ENCODE measurements around the gene AGO3. TPM values are rescaled to one million over a fixed set of nuclear protein-coding genes. Genes with fewer than 3 reads are reported as not detected.
"Not testable (repeated sequence)": the region's sequence is repeated elsewhere in the genome, so short reads cannot be mapped to it uniquely, and the experiment has no call there.

AGO3 gene
- total RNA-seq, 1 donor = 16.8 TPM

DNA sequence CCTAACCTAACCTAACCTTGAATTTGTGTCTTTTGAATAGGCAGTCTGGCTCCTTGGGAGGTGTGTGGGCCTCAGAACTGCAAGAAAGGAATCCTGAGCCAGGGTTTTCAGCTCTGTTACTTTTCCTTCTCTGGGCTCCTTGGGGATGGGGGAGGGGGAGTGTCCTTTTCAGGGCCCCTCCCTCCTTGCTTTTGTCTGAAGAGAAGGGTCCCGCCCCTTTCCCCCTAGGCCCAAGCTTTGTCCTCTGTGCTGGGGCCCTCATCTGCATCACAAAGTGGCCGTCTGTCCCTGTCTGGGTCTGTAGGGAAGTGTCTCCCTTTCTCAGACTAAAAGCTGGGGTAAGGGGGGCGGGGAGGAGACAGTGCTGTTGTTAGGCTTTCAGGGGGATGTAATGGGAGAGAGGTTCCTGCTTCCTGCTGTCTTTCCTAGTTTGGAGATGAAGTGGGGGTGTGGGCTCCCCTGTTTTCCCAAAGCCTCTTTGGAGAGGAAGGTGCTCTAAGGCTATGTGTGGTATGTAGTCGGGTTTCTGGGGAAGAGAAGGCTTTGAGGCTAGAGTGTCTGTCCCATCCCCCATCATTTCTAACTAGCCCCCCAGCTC is 44.8 kb upstream of the AGO3 start:
- TF ChIP-seq, protein P1, sequence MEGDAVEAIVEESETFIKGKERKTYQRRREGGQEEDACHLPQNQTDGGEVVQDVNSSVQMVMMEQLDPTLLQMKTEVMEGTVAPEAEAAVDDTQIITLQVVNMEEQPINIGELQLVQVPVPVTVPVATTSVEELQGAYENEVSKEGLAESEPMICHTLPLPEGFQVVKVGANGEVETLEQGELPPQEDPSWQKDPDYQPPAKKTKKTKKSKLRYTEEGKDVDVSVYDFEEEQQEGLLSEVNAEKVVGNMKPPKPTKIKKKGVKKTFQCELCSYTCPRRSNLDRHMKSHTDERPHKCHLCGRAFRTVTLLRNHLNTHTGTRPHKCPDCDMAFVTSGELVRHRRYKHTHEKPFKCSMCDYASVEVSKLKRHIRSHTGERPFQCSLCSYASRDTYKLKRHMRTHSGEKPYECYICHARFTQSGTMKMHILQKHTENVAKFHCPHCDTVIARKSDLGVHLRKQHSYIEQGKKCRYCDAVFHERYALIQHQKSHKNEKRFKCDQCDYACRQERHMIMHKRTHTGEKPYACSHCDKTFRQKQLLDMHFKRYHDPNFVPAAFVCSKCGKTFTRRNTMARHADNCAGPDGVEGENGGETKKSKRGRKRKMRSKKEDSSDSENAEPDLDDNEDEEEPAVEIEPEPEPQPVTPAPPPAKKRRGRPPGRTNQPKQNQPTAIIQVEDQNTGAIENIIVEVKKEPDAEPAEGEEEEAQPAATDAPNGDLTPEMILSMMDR (IDR thresholded peaks at IDR 0.05; ENCODE audit: insufficient read depth, low read depth, low read length) = no peak
- no peak overlapping the region for H3K4me3 ChIP-seq (ENCODE audit: low read depth, low read length)
- DNase-seq (ENCODE audit: low read depth) = no peak

DNA sequence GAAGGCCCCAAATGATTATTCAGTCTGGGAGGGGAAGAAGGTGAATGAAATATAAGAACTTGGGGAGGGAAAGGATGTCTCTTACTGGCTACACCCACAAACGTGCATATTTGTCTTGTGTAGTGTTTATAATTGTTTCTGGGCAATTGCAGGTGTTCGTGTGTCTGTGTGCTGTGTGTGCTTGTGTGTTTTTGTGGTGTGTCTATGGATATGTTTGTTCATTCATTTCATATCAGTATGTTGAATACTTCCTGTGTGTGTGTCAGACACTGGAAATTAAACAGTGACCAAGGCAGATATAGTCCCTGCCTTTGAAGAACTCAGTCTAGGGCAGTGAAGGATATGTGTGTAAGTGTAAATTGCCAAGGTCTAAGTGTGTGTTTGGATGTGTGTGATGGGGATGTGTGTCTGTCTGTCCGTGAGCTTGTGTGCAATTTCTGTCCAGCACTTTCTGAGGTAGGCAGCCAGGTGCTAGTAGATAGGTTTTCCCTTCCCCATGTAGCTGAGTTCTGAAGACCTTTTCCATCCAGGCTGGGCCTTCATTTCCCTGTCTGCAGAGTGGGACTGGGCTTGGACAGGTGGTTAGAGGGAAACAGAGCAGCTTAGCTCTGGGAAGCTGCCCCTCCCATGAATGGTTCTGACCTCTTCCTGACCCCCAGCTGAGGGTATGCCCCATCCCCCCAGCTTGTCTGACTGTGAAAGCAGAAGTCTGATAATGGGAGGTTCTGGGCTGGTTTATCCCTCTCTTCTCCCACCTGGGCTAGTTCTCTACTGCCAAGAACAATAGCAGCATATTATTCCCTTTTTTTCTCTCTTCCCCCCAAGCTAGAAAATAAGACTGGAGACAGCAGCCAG is 44.1 kb upstream of the AGO3 start:
- H3K4me3 ChIP-seq (ENCODE audit: low read depth, low read length) = no peak overlapping the region
- TF ChIP-seq, protein P1 (IDR thresholded peaks at IDR 0.05; ENCODE audit: insufficient read depth, low read depth, low read length) = no peak
- DNase-seq (ENCODE audit: low read depth) = no peak

DNA sequence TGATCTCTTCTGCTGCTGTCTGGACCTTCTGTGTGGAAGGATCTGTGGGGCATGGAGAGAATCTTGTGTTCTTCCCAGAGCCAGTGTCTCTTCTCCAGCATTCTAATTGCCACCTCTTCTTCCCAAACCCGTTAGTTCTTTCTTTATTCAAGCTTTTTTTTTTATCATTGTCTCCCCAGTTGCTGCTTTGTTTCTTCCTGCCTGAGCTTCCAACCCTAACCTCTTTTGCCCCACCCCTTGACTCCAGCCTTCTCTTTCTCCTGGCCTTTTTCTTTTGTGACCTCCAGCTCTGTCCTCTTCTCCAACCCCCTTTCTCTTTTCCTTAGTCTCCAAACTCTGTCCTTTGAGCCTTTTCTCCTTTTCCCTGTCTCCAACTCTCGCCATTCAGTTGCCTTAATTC is 43.4 kb upstream of the AGO3 start:
- TF ChIP-seq, protein P1 (IDR thresholded peaks at IDR 0.05; ENCODE audit: insufficient read depth, low read depth, low read length) = no peak
- no peak overlapping the region for H3K4me3 ChIP-seq (ENCODE audit: low read depth, low read length)
- DNase-seq (ENCODE audit: low read depth) = no peak

DNA sequence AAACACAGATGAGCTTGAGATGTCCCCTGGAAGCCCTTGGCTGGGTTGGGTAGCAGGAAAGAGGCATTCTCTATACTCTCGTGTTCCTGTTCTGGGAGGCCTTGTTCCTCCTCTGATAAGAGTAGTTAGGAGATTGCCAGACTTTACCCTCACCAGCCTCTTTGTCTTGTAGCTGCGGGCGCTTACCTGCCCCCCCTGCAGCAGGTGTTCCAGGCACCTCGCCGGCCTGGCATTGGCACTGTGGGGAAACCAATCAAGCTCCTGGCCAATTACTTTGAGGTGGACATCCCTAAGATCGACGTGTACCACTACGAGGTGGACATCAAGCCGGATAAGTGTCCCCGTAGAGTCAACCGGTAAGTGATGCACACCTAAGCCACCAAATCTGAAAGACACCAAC is 42.6 kb upstream of the AGO3 start:
- H3K4me3 ChIP-seq (ENCODE audit: low read depth, low read length) = no peak overlapping the region
- DNase-seq (ENCODE audit: low read depth) = no peak
- TF ChIP-seq, protein P1 (IDR thresholded peaks at IDR 0.05; ENCODE audit: insufficient read depth, low read depth, low read length) = no peak

DNA sequence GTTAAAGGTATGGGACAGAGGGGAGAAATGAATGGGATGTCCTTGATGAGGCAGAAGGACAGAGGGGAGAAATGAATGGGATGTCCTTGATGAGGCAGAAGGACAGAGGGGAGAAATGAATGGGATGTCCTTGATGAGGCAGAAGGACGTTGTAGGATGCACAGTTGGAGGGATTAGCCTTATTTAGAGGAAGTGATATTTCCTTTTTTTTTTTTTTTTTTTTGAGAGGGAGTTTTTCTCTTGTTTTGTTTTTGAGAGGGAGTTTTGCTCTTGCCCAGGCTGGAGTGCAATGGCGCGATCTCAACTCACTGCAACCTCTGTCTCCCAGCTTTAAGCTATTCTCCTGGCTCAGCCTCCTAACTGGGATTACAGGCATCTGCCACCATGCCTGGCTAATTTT is 41.9 kb upstream of the AGO3 start:
- not testable (repeated sequence) for H3K4me3 ChIP-seq (ENCODE audit: low read depth, low read length); DNase-seq (ENCODE audit: low read depth)

DNA sequence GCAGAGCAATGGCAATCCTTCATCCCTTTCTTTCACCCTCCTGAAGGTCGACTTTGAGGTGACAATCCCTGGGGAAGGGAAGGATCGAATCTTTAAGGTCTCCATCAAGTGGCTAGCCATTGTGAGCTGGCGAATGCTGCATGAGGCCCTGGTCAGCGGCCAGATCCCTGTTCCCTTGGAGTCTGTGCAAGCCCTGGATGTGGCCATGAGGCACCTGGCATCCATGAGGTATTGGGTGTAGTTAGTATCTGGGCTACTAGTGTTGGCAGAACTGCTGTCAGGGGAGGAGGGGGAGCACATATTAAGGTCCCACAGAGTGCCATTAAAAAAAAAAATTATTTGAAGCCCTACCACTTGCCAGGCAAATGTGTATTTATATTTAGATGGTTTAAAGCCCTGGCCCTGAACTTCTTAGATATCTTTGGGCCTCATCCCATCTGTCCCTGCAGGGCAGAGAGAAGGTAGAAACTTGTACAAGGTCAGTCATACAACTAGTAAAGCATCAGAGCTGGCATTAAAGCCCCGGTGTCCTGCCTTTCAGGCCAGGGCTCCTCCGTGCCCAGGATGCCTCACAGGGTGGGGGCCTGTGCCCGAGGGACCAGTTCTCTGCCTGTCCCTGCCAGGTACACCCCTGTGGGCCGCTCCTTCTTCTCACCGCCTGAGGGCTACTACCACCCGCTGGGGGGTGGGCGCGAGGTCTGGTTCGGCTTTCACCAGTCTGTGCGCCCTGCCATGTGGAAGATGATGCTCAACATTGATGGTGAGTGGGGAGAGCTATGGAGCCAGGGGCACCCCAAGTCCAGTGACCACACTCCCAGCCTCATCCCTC is 37.6 kb upstream of the AGO3 start:
- no peak for DNase-seq (ENCODE audit: low read depth)
- H3K4me3 ChIP-seq (ENCODE audit: low read depth, low read length) = no peak overlapping the region
- TF ChIP-seq, protein P1 (IDR thresholded peaks at IDR 0.05; ENCODE audit: insufficient read depth, low read depth, low read length) = no peak

DNA sequence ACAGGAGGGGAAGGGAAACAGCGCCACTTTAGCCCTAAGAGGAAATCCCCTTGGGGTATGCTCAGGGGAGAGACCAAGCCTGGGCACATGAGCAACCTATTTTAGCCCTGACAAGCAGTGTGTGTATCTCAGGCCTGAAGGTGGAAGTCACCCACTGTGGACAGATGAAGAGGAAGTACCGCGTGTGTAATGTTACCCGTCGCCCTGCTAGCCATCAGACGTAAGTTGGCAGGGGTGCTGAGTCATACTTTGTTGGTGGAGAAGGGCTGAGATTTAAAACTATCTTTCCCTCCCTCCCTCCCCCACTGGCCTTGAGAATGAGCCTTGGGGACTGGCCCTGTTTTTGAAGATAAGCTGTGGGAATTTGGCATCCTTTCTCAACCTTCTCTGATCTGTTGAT is 36.7 kb upstream of the AGO3 start:
- no peak overlapping the region for H3K4me3 ChIP-seq (ENCODE audit: low read depth, low read length)
- TF ChIP-seq, protein P1 (IDR thresholded peaks at IDR 0.05; ENCODE audit: insufficient read depth, low read depth, low read length) = no peak
- peak; percentile 56 for DNase-seq (ENCODE audit: low read depth)
